CD4-positive, alpha-beta T cell (primary cell): ENCODE results near the gene PKDREJ. TPM values are rescaled to one million over a fixed set of nuclear protein-coding genes. Genes with fewer than 3 reads are reported as not detected.

Source experiments
- ATAC-seq: fragments of 200-7000 bp; cut with Tn5 transposase; one replicate; pipeline ENCODE4 v1.10.0; 2022; ENCODE audit warnings: mild to moderate bottlenecking; ENCODE audit not compliant: poor library complexity
- CTCF ChIA-PET: fragments of 350-600 bp; sonication (Branson Sonifier 250); formaldehyde crosslinking; loops from one replicate; lab custom pipeline; 2021; ENCODE audit warnings: antibody characterized with exemption, inconsistent platforms; lab: Charles Lee
- POLR2A ChIA-PET: fragments of 350-600 bp; sonication (Branson Sonifier 250); formaldehyde crosslinking; loops from one replicate; lab custom pipeline; 2021; ENCODE audit warnings: antibody characterized with exemption, inconsistent platforms; lab: Charles Lee
- DNase-seq, 14 experiments: peaks; one replicate each; pipeline ENCODE4 v3.0.0-alpha.2; 2013 to 2020; ENCODE audit warnings: mixed read lengths in 2 of 14
- H3K27ac ChIP-seq, 2 donors: one replicate each; pipeline versions ENCODE4 v1.5.1 to v1.7.0; 2013; ENCODE audit warnings: low read length in 2 of 2, low read depth in 1 of 2, mild to moderate bottlenecking in 1 of 2
- H3K27me3 ChIP-seq, 2 experiments: 1 replicate in 1 of 2; 2 replicates in 1 of 2; pipeline versions ENCODE4 v1.6.1 to v1.7.0; 2013; ENCODE audit warnings: low read length in 2 of 2, control low read depth in 1 of 2, mild to moderate bottlenecking in 1 of 2, moderate library complexity in 1 of 2; ENCODE audit not compliant: insufficient read depth in 2 of 2, control insufficient read depth in 1 of 2
- H3K36me3 ChIP-seq: one replicate; pipeline ENCODE4 v1.6.1; 2013; ENCODE audit warnings: low read length, control low read depth; ENCODE audit not compliant: insufficient read depth
- H3K4me1 ChIP-seq: one replicate; pipeline ENCODE4 v1.6.1; 2013; ENCODE audit warnings: low read length, control low read depth; ENCODE audit not compliant: insufficient read depth
- H3K4me3 ChIP-seq: one replicate; pipeline ENCODE4 v1.5.1; 2013; ENCODE audit warnings: mild to moderate bottlenecking, low read length, moderate library complexity
- H3K9me3 ChIP-seq, 2 experiments: 1 replicate in 1 of 2; 2 replicates in 1 of 2; pipeline versions ENCODE4 v1.6.1 to v1.7.0; 2013; ENCODE audit warnings: low read length in 2 of 2, mild to moderate bottlenecking in 2 of 2, control low read depth in 1 of 2, moderate library complexity in 1 of 2; ENCODE audit not compliant: control insufficient read depth in 1 of 2, insufficient read depth in 1 of 2
- H3K27ac Mint-ChIP-seq: one replicate; pipeline ENCODE4 v1.8.0; 2020; ENCODE audit warnings: mixed read lengths
- H3K27me3 Mint-ChIP-seq: one replicate; pipeline ENCODE4 v1.8.0; 2021; ENCODE audit warnings: mixed read lengths
- H3K36me3 Mint-ChIP-seq: one replicate; pipeline ENCODE4 v1.8.0; 2021; ENCODE audit warnings: low read depth, mixed read lengths
- H3K4me1 Mint-ChIP-seq: one replicate; pipeline ENCODE4 v1.8.0; 2021; ENCODE audit warnings: low read depth, mixed read lengths
- H3K4me3 Mint-ChIP-seq: one replicate; pipeline ENCODE4 v1.8.0; 2020; ENCODE audit warnings: mild to moderate bottlenecking, mixed read lengths
- H3K9me3 Mint-ChIP-seq: one replicate; pipeline ENCODE4 v1.8.0; 2020; ENCODE audit warnings: mixed read lengths
- intact Hi-C, 2 experiments: fragments of 100-400 bp; cut with DNase I in 1 of 2; cut with micrococcal nuclease in 1 of 2; formaldehyde crosslinking; loops; one replicate each; pipeline versions ENCODE4 v1.15.1 to v1.9.0; 2023 to 2025; cut with DNase I, micrococcal nuclease
- total RNA-seq, 174 experiments: library from RNA in 2 of 174; stranded (reverse) in 2 of 174; gene quantifications; one replicate each; pipeline ENCODE4 v1.2.3 and lab custom pipeline; 2021 to 2026
- TF ChIP-seq, protein P1 (sequence below): fragments of 200-600 bp; IDR thresholded peaks from one replicate; pipeline ENCODE4 v1.8.0; 2022; ENCODE audit warnings: antibody characterized with exemption, mild to moderate bottlenecking

Gene PKDREJ
- total RNA-seq, 2 experiments from 2014 or later: not detected

DNA sequence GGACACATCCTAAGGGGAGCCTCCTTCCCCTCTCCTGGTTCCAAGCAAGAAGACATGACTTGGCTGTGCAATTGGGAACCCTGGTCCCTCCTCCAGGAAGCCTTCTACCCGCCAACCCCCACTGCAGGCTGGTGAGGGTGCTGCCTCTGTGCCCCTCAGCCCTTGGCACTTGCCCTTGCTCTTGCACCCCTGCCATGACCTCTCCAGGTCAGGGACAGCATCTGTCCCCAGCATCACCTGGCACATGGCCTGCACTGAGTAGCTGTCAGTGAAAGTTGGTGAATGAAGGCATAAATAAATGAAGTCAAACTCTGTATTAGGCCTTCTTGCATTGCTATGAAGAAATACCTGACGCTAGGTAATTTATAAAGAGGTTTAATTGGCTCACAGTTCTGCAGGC is 31.6 kb upstream of the PKDREJ start:
- TF ChIP-seq, protein P1, sequence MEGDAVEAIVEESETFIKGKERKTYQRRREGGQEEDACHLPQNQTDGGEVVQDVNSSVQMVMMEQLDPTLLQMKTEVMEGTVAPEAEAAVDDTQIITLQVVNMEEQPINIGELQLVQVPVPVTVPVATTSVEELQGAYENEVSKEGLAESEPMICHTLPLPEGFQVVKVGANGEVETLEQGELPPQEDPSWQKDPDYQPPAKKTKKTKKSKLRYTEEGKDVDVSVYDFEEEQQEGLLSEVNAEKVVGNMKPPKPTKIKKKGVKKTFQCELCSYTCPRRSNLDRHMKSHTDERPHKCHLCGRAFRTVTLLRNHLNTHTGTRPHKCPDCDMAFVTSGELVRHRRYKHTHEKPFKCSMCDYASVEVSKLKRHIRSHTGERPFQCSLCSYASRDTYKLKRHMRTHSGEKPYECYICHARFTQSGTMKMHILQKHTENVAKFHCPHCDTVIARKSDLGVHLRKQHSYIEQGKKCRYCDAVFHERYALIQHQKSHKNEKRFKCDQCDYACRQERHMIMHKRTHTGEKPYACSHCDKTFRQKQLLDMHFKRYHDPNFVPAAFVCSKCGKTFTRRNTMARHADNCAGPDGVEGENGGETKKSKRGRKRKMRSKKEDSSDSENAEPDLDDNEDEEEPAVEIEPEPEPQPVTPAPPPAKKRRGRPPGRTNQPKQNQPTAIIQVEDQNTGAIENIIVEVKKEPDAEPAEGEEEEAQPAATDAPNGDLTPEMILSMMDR: no peak
- Histone ChIP-seq H3K4me1 (peaks cover 23% of the 10 kb centered on the region), H3K27me3 (no peaks in the 10 kb centered on the region), H3K27ac (no peak overlapping the region), H3K9me3 (peaks cover 0 to 9% of the 10 kb centered on the region in 2 experiments), H3K4me3 (no peak overlapping the region), H3K36me3 (no peaks in the 10 kb centered on the region)
- ATAC-seq (no peak), DNase-seq (no peak)
- CTCF ChIA-PET: interaction anchor here (2.1 kb wide), 2 partner anchors 174 to 289 kb away, joined by 8 to 11 read pairs; no protein-coding TSS in a partner anchor
- Mint-ChIP-seq H3K9me3 (no peaks in the 10 kb centered on the region), H3K4me3 (peak overlapping the region; percentile 27), H3K36me3 (peaks cover 4% of the 10 kb centered on the region), H3K27me3 (peaks cover 4% of the 10 kb centered on the region), H3K4me1 (peaks cover 26% of the 10 kb centered on the region), H3K27ac (peak overlapping the region; percentile 91)
- POLR2A ChIA-PET: interaction anchor here (2.0 to 2.2 kb wide), 2 partner anchors 45 to 241 kb away, joined by 4 to 30 read pairs; partner anchors contain the start of gene CDPF1
- intact Hi-C loops: loop anchor here (5.0 kb wide), 2 partner anchors 42 to 287 kb away; partner anchors contain the start of gene CDPF1 (in 1 of the 2)

DNA sequence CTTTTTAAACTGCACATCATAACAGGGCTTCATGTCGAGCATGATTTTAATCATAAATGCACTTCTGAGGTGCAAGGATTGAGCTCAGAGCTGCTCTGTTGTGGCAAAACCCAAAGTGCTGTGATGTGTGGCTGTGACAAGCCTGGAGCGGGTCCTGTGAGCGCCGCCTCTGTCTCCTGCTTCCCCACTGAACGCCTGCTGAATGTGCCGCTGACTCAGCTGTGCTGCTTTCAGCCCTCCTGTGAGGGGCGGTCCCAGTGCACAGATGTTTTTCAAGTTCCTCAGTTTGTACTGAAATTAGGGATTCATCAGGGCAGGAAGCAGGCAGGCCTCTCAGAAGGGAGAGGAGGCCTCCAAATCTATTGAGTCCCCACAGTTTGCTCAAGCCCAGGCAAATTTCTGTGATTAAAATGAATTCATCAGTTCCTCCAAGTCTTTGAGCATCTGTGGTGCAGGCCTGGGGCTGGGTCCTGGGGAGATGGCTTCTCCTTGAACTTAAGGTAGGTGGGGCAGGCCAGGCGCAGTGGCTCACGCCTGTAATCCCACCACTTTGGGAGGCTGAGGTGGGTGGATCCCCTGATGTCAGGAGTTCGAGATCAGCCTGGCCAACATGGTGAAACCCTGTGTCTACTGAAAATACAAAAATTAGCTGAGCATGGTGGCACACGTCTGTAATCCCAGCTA is 30.6 kb upstream of the PKDREJ start:
- DNase-seq: peak in 3 of 14 experiments; percentile 19 to 43 (median 37)

DNA sequence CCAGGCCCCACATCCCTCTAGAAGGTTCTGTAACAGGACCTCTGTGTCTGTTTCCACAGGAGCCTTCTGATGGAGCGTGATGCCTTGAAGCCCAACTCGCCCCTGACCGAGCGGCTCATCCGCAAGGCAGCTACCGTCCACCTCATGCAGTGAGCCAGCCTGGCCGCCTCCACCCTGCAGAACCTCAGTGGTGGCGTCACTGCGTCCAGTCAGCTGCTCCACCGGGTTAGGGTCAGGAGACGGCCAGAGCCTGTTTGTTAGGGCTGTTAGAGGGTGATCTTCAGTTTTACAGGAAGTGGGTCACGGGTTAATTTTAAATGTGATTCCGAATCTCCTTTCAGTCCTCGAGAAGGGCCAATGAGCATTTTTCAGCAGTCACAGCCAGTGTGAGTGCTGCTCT is 29.6 kb upstream of the PKDREJ start:
- POLR2A ChIA-PET: no interaction called here
- peaks cover 28% of the 10 kb centered on the region for H3K4me1 Mint-ChIP-seq
- TF ChIP-seq, protein P1: no peak
- intact Hi-C loops: no loop called here
- H3K27ac Mint-ChIP-seq: no peak overlapping the region
- Histone ChIP-seq H3K27me3 (no peaks in the 10 kb centered on the region), H3K36me3 (no peaks in the 10 kb centered on the region), H3K27ac (no peak overlapping the region), H3K4me1 (peaks cover 33% of the 10 kb centered on the region), H3K9me3 (peaks cover 0 to 9% of the 10 kb centered on the region in 2 experiments), H3K4me3 (no peak overlapping the region)
- no peak for ATAC-seq
- no peaks in the 10 kb centered on the region for H3K27me3 Mint-ChIP-seq
- CTCF ChIA-PET: no interaction called here
- H3K9me3 Mint-ChIP-seq: no peaks in the 10 kb centered on the region
- DNase-seq: no peak
- no peak overlapping the region for H3K4me3 Mint-ChIP-seq
- peaks cover 4% of the 10 kb centered on the region for H3K36me3 Mint-ChIP-seq

More for the DNA sequence above, 30.6 kb upstream of the PKDREJ start:
- intact Hi-C loops: no loop called here
- TF ChIP-seq, protein P1: no peak
- H3K27ac Mint-ChIP-seq: no peak overlapping the region
- H3K36me3 Mint-ChIP-seq: peaks cover 4% of the 10 kb centered on the region
- Histone ChIP-seq H3K36me3 (no peaks in the 10 kb centered on the region), H3K27me3 (no peaks in the 10 kb centered on the region), H3K4me1 (peaks cover 26% of the 10 kb centered on the region), H3K27ac (no peak overlapping the region), H3K9me3 (peaks cover 0 to 9% of the 10 kb centered on the region in 2 experiments), H3K4me3 (no peak overlapping the region)
- no peaks in the 10 kb centered on the region for H3K27me3 Mint-ChIP-seq
- H3K4me1 Mint-ChIP-seq: peaks cover 26% of the 10 kb centered on the region
- ATAC-seq: no peak
- ChIA-PET CTCF (no interaction called here), POLR2A (no interaction called here)
- H3K4me3 Mint-ChIP-seq: peak overlapping the region; percentile 34
- H3K9me3 Mint-ChIP-seq: no peaks in the 10 kb centered on the region
